Adrenal gland (tissue), 12 donors: ENCODE results near the gene PCNT. TPM values are rescaled to one million over a fixed set of nuclear protein-coding genes. Genes with fewer than 3 reads are reported as not detected.

ENCODE experiments used
- DNase-seq, 7 donors: peaks; one replicate each; pipeline ENCODE4 v3.0.0-alpha.2; 2019 to 2020
- H3K27ac ChIP-seq, 5 donors: fragments of 200-600 bp; sonication (generic) in 4 of 5; 1 replicate in 3 of 5; 2 replicates in 2 of 5; pipeline versions ENCODE4 v1.5.1 to v1.8.0; 2016 to 2020; ENCODE audit warnings: mild to moderate bottlenecking in 1 of 5
- H3K27me3 ChIP-seq: fragments of 200-600 bp; 2 replicates; pipeline ENCODE4 v1.8.0; 2021
- H3K36me3 ChIP-seq, 2 donors: fragments of 200-600 bp; replicated peaks in 1 of 2; 1 replicate in 1 of 2; 2 replicates in 1 of 2; pipeline versions ENCODE4 v1.5.1 to v1.8.0; 2018 to 2022
- H3K4me1 ChIP-seq, 2 donors: fragments of 200-600 bp; replicated peaks in 1 of 2; 1 replicate in 1 of 2; 2 replicates in 1 of 2; pipeline versions ENCODE4 v1.5.1 to v1.8.0; 2018 to 2021
- H3K4me3 ChIP-seq, 4 donors: fragments of 200-600 bp; sonication (generic) in 3 of 4; one replicate each; pipeline ENCODE4 v1.5.1; 2016 to 2018
- H3K9me3 ChIP-seq, 3 donors: fragments of 200-600 bp; sonication (generic) in 1 of 3; replicated peaks in 1 of 3; 1 replicate in 2 of 3; 2 replicates in 1 of 3; pipeline versions ENCODE4 v1.5.1 to v1.8.0; 2016 to 2021
- CTCF ChIP-seq, 6 experiments: fragments of 450-650 bp in 4 of 6; fragments of 200-600 bp in 2 of 6; sonication (generic) in 1 of 6; IDR thresholded peaks; 1 replicate in 5 of 6; 2 replicates in 1 of 6; pipeline versions ENCODE4 v1.5.1 to v1.8.0; 2016 to 2021; ENCODE audit warnings: antibody characterized with exemption in 6 of 6, mild to moderate bottlenecking in 2 of 6, moderate library complexity in 1 of 6
- POLR2A ChIP-seq, 2 donors: fragments of 450-650 bp; IDR thresholded peaks; one replicate each; pipeline ENCODE4 v1.6.1; 2017; ENCODE audit warnings: antibody characterized with exemption in 2 of 2, mild to moderate bottlenecking in 2 of 2, moderate library complexity in 1 of 2
- WGBS, 4 donors: extraction: QIAGEN DNeasy Blood & Tissue Kit in 2 of 4; methylation state at CpG; one replicate each; pipeline versions ENCODE4 v1.1.5 to v1.1.7; 2013 to 2017; 5-methylcytosine and 5-hydroxymethylcytosine counted together
- intact Hi-C, 2 donors: fragments of 100-400 bp; cut with DNase I; formaldehyde crosslinking; loops; one replicate each; pipeline versions ENCODE4 v1.14.1 to v1.15.0; 2022 to 2023
- polyA plus RNA-seq, 3 donors: library from polyadenylated mRNA; stranded (reverse); fragments of 200-250 nt in 2 of 3; fragments of 350-450 nt in 1 of 3; fragmentation: Illumina TruSeq in 1 of 3; extraction: RNeasy Lipid Tissue Mini Kit (QIAGEN cat#74804) in 1 of 3; gene quantifications; one replicate each; pipeline ENCODE4 v1.2.3, GENCODE V29; 2013 to 2014
- total RNA-seq, 9 donors: library from RNA; depleted of rRNA in 4 of 9; stranded (reverse); fragments of >200 nt in 4 of 9; fragments of 120-200 nt in 1 of 9; fragmentation: NEBNext Ultra II Directional in 1 of 9; extraction: Animal tissue kit (Norgen Biotek cat#: 25700) in 1 of 9; gene quantifications; one replicate each; pipeline versions ENCODE4 v1.1.0 to v1.2.4, GENCODE V29; 2013 to 2023
- donor health status: healthy with polysubstance abuse.
- donor health status: Bipolar disorder and iron deficiency.
- donor health status: DM: yes; HTN: yes; CAD: no.
- donor health status: DM: no; HTN: no; CAD: no.
- donor health status: DM: no; HTN: no; CAD: no.
- donor health status: DM: yes; HTN: yes; CAD: no.

PCNT gene
- total and polyA plus RNA-seq, 12 donors = 14.0 to 46.6 (median 30.4) TPM

GRCh38 chr21:46478910-46479309 lies 155.0 kb downstream of the PCNT start:
- Histone ChIP-seq H3K27me3 (no peaks in the 10 kb centered on the region), H3K36me3 (no peaks in the 10 kb centered on the region), H3K27ac (no peak overlapping the region), H3K9me3 (no peaks in the 10 kb centered on the region), H3K4me3 (no peak overlapping the region), H3K4me1 (peaks cover 0 to 7% of the 10 kb centered on the region in 2 donors)
- intact Hi-C loops = no loop called here
- 57 to 81% (median 63%) methylated on average over 2 of the region's 2 CpGs for WGBS, 4 donors
- no peak for DNase-seq
- no peak for TF ChIP-seq POLR2A (IDR thresholded peaks at IDR 0.05)
- TF ChIP-seq CTCF (IDR thresholded peaks at IDR 0.05) = no peak

GRCh38 chr21:46480466-46480865 lies 156.5 kb downstream of the PCNT start:
- intact Hi-C loops = no loop called here

GRCh38 chr21:46482225-46482845 lies 158.4 kb downstream of the PCNT start:
- intact Hi-C loops = no loop called here
- TF ChIP-seq CTCF (IDR thresholded peaks at IDR 0.05) (no peak), POLR2A (IDR thresholded peaks at IDR 0.05) (no peak)
- no peaks in the 10 kb centered on the region for H3K27me3 ChIP-seq
- no peak for DNase-seq
- no peak overlapping the region for H3K4me3 ChIP-seq
- peaks cover 0 to 8% of the 10 kb centered on the region in 2 donors for H3K4me1 ChIP-seq
- H3K9me3 ChIP-seq = no peaks in the 10 kb centered on the region
- no peak overlapping the region for H3K27ac ChIP-seq
- H3K36me3 ChIP-seq = no peaks in the 10 kb centered on the region
- 78 to 84% (median 80%) methylated on average over 6 of the region's 6 CpGs for WGBS, 4 donors

More at GRCh38 chr21:46480466-46480865, 156.5 kb downstream of the PCNT start:
- TF ChIP-seq POLR2A (IDR thresholded peaks at IDR 0.05) (no peak), CTCF (IDR thresholded peaks at IDR 0.05) (no peak)
- peaks cover 0 to 8% of the 10 kb centered on the region in 2 donors for H3K4me1 ChIP-seq
- H3K36me3 ChIP-seq = no peaks in the 10 kb centered on the region
- no peak overlapping the region for H3K27ac ChIP-seq
- DNase-seq = no peak
- H3K27me3 ChIP-seq = no peaks in the 10 kb centered on the region
- no peak overlapping the region for H3K4me3 ChIP-seq
- H3K9me3 ChIP-seq = no peaks in the 10 kb centered on the region
- WGBS, 4 donors = 76 to 97% (median 94%) methylated on average over 3 to 5 of the region's 5 CpGs

GRCh38 chr21:46482846-46483231 lies 158.9 kb downstream of the PCNT start:
- Histone ChIP-seq H3K4me3 (no peak overlapping the region), H3K9me3 (no peaks in the 10 kb centered on the region), H3K4me1 (peaks cover 0 to 8% of the 10 kb centered on the region in 2 donors), H3K27ac (no peak overlapping the region), H3K27me3 (no peaks in the 10 kb centered on the region), H3K36me3 (no peaks in the 10 kb centered on the region)
- TF ChIP-seq CTCF (IDR thresholded peaks at IDR 0.05) (no peak), POLR2A (IDR thresholded peaks at IDR 0.05) (no peak)
- no peak for DNase-seq
- 80 to 84% (median 82%) methylated on average over 2 of the region's 2 CpGs for WGBS, 4 donors
- intact Hi-C loops = no loop called here
